Measurements from ENCODE around the gene RLIM. TPM values are rescaled to one million over a fixed set of nuclear protein-coding genes. Genes with fewer than 3 reads are reported as not detected.

RLIM gene
- total and polyA plus RNA-seq, 2 donors (not counting 1 experiment from before 2014, with no cell fraction given) = 4.6 to 40.8 TPM

DNA sequence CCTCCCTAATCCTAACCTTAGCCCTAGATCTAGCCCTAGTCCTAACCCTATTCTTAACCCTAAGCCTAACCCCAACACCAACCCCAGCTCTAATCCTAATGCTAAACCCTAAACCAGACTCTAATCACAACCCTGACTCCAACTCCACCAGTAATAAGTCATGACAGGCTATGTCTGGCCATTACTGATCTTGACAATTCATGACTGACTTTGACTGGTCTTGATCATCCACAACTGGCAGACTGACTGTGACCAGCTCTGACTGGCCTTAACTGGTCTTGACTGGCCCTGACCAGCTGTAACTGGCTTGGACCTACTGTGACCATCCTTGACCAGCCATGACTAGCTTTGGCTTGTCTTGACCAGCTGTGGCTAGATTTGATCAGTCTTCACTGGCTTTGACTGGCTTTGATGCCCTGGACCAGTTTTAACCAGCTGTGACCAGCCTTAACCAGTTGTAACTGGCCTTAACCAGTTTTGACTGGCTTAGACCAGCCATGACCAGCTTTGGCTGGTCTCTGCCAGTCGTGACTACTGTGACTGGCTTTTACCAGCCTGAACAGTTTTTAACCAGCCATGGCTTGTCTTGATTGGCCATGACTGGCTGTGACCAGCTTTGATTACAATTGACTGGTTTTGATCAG lies 68.4 kb downstream of the RLIM start:
- Histone ChIP-seq H3K9me3 (ENCODE audit: control extremely low read depth in 1 of 3, control insufficient read depth in 2 of 3, insufficient read depth in 1 of 3, low read length in 2 of 3) (no peaks in the 10 kb centered on the region), H3K27ac (ENCODE audit: low read length in 2 of 2) (no peak overlapping the region), H3K4me2 (replicated peaks; ENCODE audit: low read depth, low read length, poor library complexity, severe bottlenecking) (no peak overlapping the region), H3K27me3 (replicated peaks in 1 of 4; ENCODE audit: control extremely low read depth in 1 of 4, control insufficient read depth in 3 of 4, insufficient read depth in 4 of 4, low read length in 3 of 4) (peaks cover 0 to 2% (median 0%) of the 10 kb centered on the region in 4 experiments), H3K4me3 (ENCODE audit: control extremely low read depth in 1 of 5, extremely low read depth in 1 of 5, insufficient read depth in 1 of 5, low read depth in 2 of 5, low read length in 4 of 5) (no peak overlapping the region), H3K9ac (ENCODE audit: low read length) (no peak overlapping the region), H2AFZ (ENCODE audit: insufficient read depth, low read depth, low read length, poor library complexity, severe bottlenecking) (no peak overlapping the region), H3K4me1 (ENCODE audit: control insufficient read depth in 2 of 2, insufficient read depth in 2 of 2, low read length in 2 of 2) (peaks cover 0 to 4% of the 10 kb centered on the region in 2 donors), H3K36me3 (replicated peaks in 1 of 2; ENCODE audit: control extremely low read depth in 1 of 2, control insufficient read depth in 1 of 2, extremely low read depth in 1 of 2, insufficient read depth in 2 of 2, low read length in 1 of 2) (no peaks in the 10 kb centered on the region), H3K79me2 (ENCODE audit: control insufficient read depth, insufficient read depth, low read length) (no peaks in the 10 kb centered on the region), H4K20me1 (ENCODE audit: control insufficient read depth, insufficient read depth, low read length, poor library complexity, severe bottlenecking) (no peaks in the 10 kb centered on the region)
- TF ChIP-seq EZH2 (IDR thresholded peaks at IDR 0.05; ENCODE audit: borderline replicate concordance, insufficient read depth, low read depth, low read length, poor library complexity, severe bottlenecking) = no peak
- TF ChIP-seq, protein P1, sequence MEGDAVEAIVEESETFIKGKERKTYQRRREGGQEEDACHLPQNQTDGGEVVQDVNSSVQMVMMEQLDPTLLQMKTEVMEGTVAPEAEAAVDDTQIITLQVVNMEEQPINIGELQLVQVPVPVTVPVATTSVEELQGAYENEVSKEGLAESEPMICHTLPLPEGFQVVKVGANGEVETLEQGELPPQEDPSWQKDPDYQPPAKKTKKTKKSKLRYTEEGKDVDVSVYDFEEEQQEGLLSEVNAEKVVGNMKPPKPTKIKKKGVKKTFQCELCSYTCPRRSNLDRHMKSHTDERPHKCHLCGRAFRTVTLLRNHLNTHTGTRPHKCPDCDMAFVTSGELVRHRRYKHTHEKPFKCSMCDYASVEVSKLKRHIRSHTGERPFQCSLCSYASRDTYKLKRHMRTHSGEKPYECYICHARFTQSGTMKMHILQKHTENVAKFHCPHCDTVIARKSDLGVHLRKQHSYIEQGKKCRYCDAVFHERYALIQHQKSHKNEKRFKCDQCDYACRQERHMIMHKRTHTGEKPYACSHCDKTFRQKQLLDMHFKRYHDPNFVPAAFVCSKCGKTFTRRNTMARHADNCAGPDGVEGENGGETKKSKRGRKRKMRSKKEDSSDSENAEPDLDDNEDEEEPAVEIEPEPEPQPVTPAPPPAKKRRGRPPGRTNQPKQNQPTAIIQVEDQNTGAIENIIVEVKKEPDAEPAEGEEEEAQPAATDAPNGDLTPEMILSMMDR (IDR thresholded peaks at IDR 0.05) = no peak
- DNase-seq (no peak), ATAC-seq (ENCODE audit: low read depth) (no peak)
- Mint-ChIP-seq H3K27me3 (peaks cover 3% of the 10 kb centered on the region), H3K4me3 (no peak overlapping the region), H3K4me1 (peaks cover 2% of the 10 kb centered on the region), H3K27ac (no peak overlapping the region), H3K9me3 (ENCODE audit: insufficient read depth) (no peaks in the 10 kb centered on the region)
- intact Hi-C loops (cut with micrococcal nuclease) = no loop called here
- 82% methylated on average over 1 of the region's 1 CpG for WGBS (ENCODE audit: insufficient coverage)
- ChIA-PET POLR2A (no interaction called here), CTCF (interaction anchor here (1.2 to 1.7 kb wide), 3 partner anchors 8 to 53 kb away, joined by 3 to 6 read pairs (median 4); no protein-coding TSS in a partner anchor)

DNA sequence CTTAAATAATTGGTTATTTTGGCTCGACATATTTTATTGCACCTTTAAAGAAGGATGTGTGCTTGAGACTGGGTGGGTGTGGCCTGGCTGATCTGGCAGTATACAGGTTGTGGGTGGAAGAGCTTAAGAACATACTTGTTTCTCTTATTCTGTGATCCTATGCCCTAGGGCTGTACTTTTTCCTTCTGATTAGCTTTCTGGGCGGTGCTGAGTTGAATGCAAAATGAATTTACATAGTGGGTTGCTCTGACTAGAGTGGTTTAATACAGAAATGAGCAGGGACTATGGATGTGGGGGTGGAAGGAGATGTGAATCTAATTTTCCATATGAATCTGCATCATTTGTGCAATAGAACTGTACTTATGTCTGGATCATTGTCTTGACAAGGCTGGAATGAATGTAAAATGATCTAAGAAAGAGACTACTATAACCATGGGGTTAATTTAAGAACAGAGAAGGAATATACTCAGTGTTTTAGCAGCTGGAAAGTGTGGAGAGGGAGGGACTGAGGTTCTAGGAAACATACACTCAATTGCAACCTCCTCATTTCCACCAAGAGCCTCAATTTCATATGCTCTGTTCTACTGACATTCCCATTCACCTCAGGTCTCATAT lies 73.7 kb downstream of the RLIM start:
- Mint-ChIP-seq H3K27ac (no peak overlapping the region), H3K4me3 (no peak overlapping the region), H3K4me1 (peaks cover 2% of the 10 kb centered on the region), H3K9me3 (ENCODE audit: insufficient read depth) (no peaks in the 10 kb centered on the region), H3K27me3 (peaks cover 3% of the 10 kb centered on the region)
- intact Hi-C loops (cut with micrococcal nuclease) = no loop called here
- Histone ChIP-seq H3K79me2 (ENCODE audit: control insufficient read depth, insufficient read depth, low read length) (no peaks in the 10 kb centered on the region), H3K4me3 (ENCODE audit: control extremely low read depth in 1 of 5, extremely low read depth in 1 of 5, insufficient read depth in 1 of 5, low read depth in 2 of 5, low read length in 4 of 5) (no peak overlapping the region), H2AFZ (ENCODE audit: insufficient read depth, low read depth, low read length, poor library complexity, severe bottlenecking) (no peak overlapping the region), H3K27ac (ENCODE audit: low read length in 2 of 2) (no peak overlapping the region), H3K9ac (ENCODE audit: low read length) (no peak overlapping the region), H3K9me3 (ENCODE audit: control extremely low read depth in 1 of 3, control insufficient read depth in 2 of 3, insufficient read depth in 1 of 3, low read length in 2 of 3) (no peaks in the 10 kb centered on the region), H3K27me3 (replicated peaks in 1 of 4; ENCODE audit: control extremely low read depth in 1 of 4, control insufficient read depth in 3 of 4, insufficient read depth in 4 of 4, low read length in 3 of 4) (peaks cover 0 to 2% (median 0%) of the 10 kb centered on the region in 4 experiments), H3K4me2 (replicated peaks; ENCODE audit: low read depth, low read length, poor library complexity, severe bottlenecking) (no peak overlapping the region), H3K36me3 (replicated peaks in 1 of 2; ENCODE audit: control extremely low read depth in 1 of 2, control insufficient read depth in 1 of 2, extremely low read depth in 1 of 2, insufficient read depth in 2 of 2, low read length in 1 of 2) (no peaks in the 10 kb centered on the region), H4K20me1 (ENCODE audit: control insufficient read depth, insufficient read depth, low read length, poor library complexity, severe bottlenecking) (no peaks in the 10 kb centered on the region), H3K4me1 (ENCODE audit: control insufficient read depth in 2 of 2, insufficient read depth in 2 of 2, low read length in 2 of 2) (peaks cover 0 to 5% of the 10 kb centered on the region in 2 donors)
- WGBS (ENCODE audit: insufficient coverage) = no CpG with 5 or more reads among the region's 2 CpGs
- POLR2A ChIA-PET = no interaction called here
- CTCF ChIA-PET = no interaction called here
- TF ChIP-seq, protein P1 (IDR thresholded peaks at IDR 0.05) = no peak
- no peak for TF ChIP-seq EZH2 (IDR thresholded peaks at IDR 0.05; ENCODE audit: borderline replicate concordance, insufficient read depth, low read depth, low read length, poor library complexity, severe bottlenecking)
- ATAC-seq (ENCODE audit: low read depth) = no peak
- DNase-seq = no peak

Measured in B cell (primary cell).